Measurements from ENCODE around the gene SLC25A17.
"Not testable (repeated sequence)": the region's sequence is repeated elsewhere in the genome, so short reads cannot be mapped to it uniquely, and the experiment has no call there.

Gene SLC25A17

GRCh38 chr22:40759294-40759840 is 59.8 kb downstream of the SLC25A17 start:
- in situ Hi-C loops (cut with HindIII; ENCODE audit: low sequenced_read_pairs): no loop called here

- in situ Hi-C loops (cut with HindIII; ENCODE audit: low sequenced_read_pairs): not testable (repeated sequence)
Observed at GRCh38 chr22:40758851-40759250, 60.3 kb downstream of the SLC25A17 start.

GRCh38 chr22:40758390-40758789 is 60.8 kb downstream of the SLC25A17 start:
- in situ Hi-C loops (cut with HindIII; ENCODE audit: low sequenced_read_pairs): no loop called here

GRCh38 chr22:40757071-40757470 is 62.1 kb downstream of the SLC25A17 start:
- in situ Hi-C loops (cut with HindIII; ENCODE audit: low sequenced_read_pairs): no loop called here

GRCh38 chr22:40753114-40753513 is 66.0 kb downstream of the SLC25A17 start:
- in situ Hi-C loops (cut with HindIII; ENCODE audit: low sequenced_read_pairs): no loop called here

GRCh38 chr22:40751250-40751649 is 67.9 kb downstream of the SLC25A17 start:
- in situ Hi-C loops (cut with HindIII; ENCODE audit: low sequenced_read_pairs): no loop called here

GRCh38 chr22:40749829-40750228 is 69.3 kb downstream of the SLC25A17 start:
- in situ Hi-C loops (cut with HindIII; ENCODE audit: low sequenced_read_pairs): no loop called here

GRCh38 chr22:40748388-40749355 is 70.5 kb downstream of the SLC25A17 start:
- in situ Hi-C loops (cut with HindIII; ENCODE audit: low sequenced_read_pairs): no loop called here

- in situ Hi-C loops (cut with HindIII; ENCODE audit: low sequenced_read_pairs): no loop called here
Observed at GRCh38 chr22:40747361-40747760, 71.8 kb downstream of the SLC25A17 start.

- in situ Hi-C loops (cut with HindIII; ENCODE audit: low sequenced_read_pairs): no loop called here
Observed at GRCh38 chr22:40746428-40747220, 72.5 kb downstream of the SLC25A17 start.

- in situ Hi-C loops (cut with HindIII; ENCODE audit: low sequenced_read_pairs): no loop called here
Observed at GRCh38 chr22:40743768-40744167, 75.4 kb downstream of the SLC25A17 start.

GRCh38 chr22:40741116-40741515 is 78.0 kb downstream of the SLC25A17 start:
- in situ Hi-C loops (cut with HindIII; ENCODE audit: low sequenced_read_pairs): no loop called here

GRCh38 chr22:40739721-40740120 is 79.4 kb downstream of the SLC25A17 start:
- in situ Hi-C loops (cut with HindIII; ENCODE audit: low sequenced_read_pairs): no loop called here

GRCh38 chr22:40733919-40734318 is 85.2 kb downstream of the SLC25A17 start:
- in situ Hi-C loops (cut with HindIII; ENCODE audit: low sequenced_read_pairs): no loop called here

GRCh38 chr22:40732999-40733292 is 86.2 kb downstream of the SLC25A17 start:
- in situ Hi-C loops (cut with HindIII; ENCODE audit: low sequenced_read_pairs): no loop called here

- in situ Hi-C loops (cut with HindIII; ENCODE audit: low sequenced_read_pairs): no loop called here
Observed at GRCh38 chr22:40729284-40729683, 89.9 kb downstream of the SLC25A17 start.

- in situ Hi-C loops (cut with HindIII; ENCODE audit: low sequenced_read_pairs): no loop called here
Observed at GRCh38 chr22:40728731-40729189, 90.4 kb downstream of the SLC25A17 start.

GRCh38 chr22:40727964-40728615 is 91.1 kb downstream of the SLC25A17 start:
- in situ Hi-C loops (cut with HindIII; ENCODE audit: low sequenced_read_pairs): no loop called here

GRCh38 chr22:40727070-40727963 is 91.8 kb downstream of the SLC25A17 start:
- in situ Hi-C loops (cut with HindIII; ENCODE audit: low sequenced_read_pairs): no loop called here

GRCh38 chr22:40726514-40726913 is 92.6 kb downstream of the SLC25A17 start:
- in situ Hi-C loops (cut with HindIII; ENCODE audit: low sequenced_read_pairs): no loop called here

All from endothelial cell of hepatic sinusoid (primary cell).